Activated CD8-positive, alpha-beta T cell treated with anti-CD3 and anti-CD28 coated beads for 36 hours (primary cell): ENCODE data around the gene TREML2. TPM values are rescaled to one million over a fixed set of nuclear protein-coding genes. Genes with fewer than 3 reads are reported as not detected.

Experiments used
- ATAC-seq: fragments of 200-7000 bp; cut with Tn5 transposase; one replicate; pipeline ENCODE4 v1.10.0; 2021; ENCODE audit warnings: mild to moderate bottlenecking, moderate library complexity
- CTCF ChIA-PET: fragments of 350-600 bp; sonication (Branson Sonifier 250); formaldehyde crosslinking; loops from one replicate; lab custom pipeline; 2021; ENCODE audit warnings: antibody characterized with exemption; lab: Charles Lee
- POLR2A ChIA-PET: fragments of 350-600 bp; sonication (Branson Sonifier 250); formaldehyde crosslinking; loops from one replicate; lab custom pipeline; 2021; ENCODE audit warnings: antibody characterized with exemption; lab: Charles Lee
- DNase-seq: peaks from one replicate; pipeline ENCODE4 v3.0.0-alpha.2; 2020
- H3K27ac Mint-ChIP-seq: one replicate; pipeline ENCODE4 v1.8.0; 2021; ENCODE audit warnings: mild to moderate bottlenecking, mixed read lengths
- H3K27me3 Mint-ChIP-seq: one replicate; pipeline ENCODE4 v1.8.0; 2021; ENCODE audit warnings: mixed read lengths
- H3K36me3 Mint-ChIP-seq: one replicate; pipeline ENCODE4 v1.8.0; 2021; ENCODE audit warnings: low read depth, mixed read lengths
- H3K4me1 Mint-ChIP-seq: one replicate; pipeline ENCODE4 v1.8.0; 2021; ENCODE audit warnings: low read depth, mixed read lengths
- H3K4me3 Mint-ChIP-seq: one replicate; pipeline ENCODE4 v1.8.0; 2021; ENCODE audit warnings: mild to moderate bottlenecking, moderate library complexity, mixed read lengths
- H3K9me3 Mint-ChIP-seq: one replicate; pipeline ENCODE4 v1.8.0; 2021; ENCODE audit warnings: mixed read lengths
- CTCF ChIP-seq: fragments of 200-600 bp; IDR thresholded peaks from one replicate; pipeline ENCODE4 v1.8.0; 2022; ENCODE audit warnings: antibody characterized with exemption, mild to moderate bottlenecking
- intact Hi-C: fragments of 100-400 bp; cut with micrococcal nuclease; formaldehyde crosslinking; loops from one replicate; pipeline ENCODE4 v1.10.0; 2022
- total RNA-seq, 2 experiments: library from RNA; stranded (reverse); gene quantifications; one replicate each; pipeline ENCODE4 v1.2.3, GENCODE V29; 2021

TREML2 gene
- total RNA-seq, 2 experiments from 2014 or later, result 6.9 to 8.2 TPM

GRCh38 chr6:41239467-41240159 lies 38.7 kb upstream of the TREML2 start:
- H3K4me3 Mint-ChIP-seq, result no peak overlapping the region
- no peaks in the 10 kb centered on the region for H3K9me3 Mint-ChIP-seq
- ChIA-PET CTCF (interaction anchor here (1.4 kb wide), 1 partner anchor 10 kb away, joined by 4 read pairs; no protein-coding TSS in a partner anchor), POLR2A (no interaction called here)
- no peak for DNase-seq
- no peak overlapping the region for H3K27ac Mint-ChIP-seq
- H3K4me1 Mint-ChIP-seq, result no peaks in the 10 kb centered on the region
- no peak for TF ChIP-seq CTCF
- peaks cover 16% of the 10 kb centered on the region for H3K27me3 Mint-ChIP-seq
- intact Hi-C loops, result no loop called here
- no peak for ATAC-seq
- H3K36me3 Mint-ChIP-seq, result no peaks in the 10 kb centered on the region

DNA sequence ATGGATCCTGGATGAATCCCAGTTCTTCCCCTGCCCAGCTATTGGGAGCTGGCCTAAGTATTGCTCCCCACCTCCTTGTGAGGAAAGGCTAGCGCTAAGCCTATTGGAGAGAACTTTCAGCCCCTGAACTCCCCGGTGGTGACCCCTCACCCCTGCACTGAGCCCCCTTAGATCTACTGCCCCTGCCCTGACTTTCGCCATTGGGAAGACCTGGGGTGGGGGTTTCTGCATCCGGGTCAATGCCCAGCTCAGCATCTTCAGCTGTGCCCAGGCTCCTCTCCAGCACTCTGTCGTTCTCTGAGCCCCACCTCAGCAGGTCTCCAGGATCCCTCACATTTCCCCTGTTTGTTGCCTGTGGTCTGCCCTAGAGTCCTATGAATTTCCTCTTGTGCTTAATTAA lies 36.2 kb upstream of the TREML2 start:
- ATAC-seq (no peak), DNase-seq (no peak)
- intact Hi-C loops, result no loop called here
- Mint-ChIP-seq H3K4me3 (no peak overlapping the region), H3K27me3 (peaks cover 16% of the 10 kb centered on the region), H3K36me3 (no peaks in the 10 kb centered on the region), H3K4me1 (no peaks in the 10 kb centered on the region), H3K27ac (no peak overlapping the region), H3K9me3 (no peaks in the 10 kb centered on the region)
- TF ChIP-seq CTCF, result no peak
- POLR2A ChIA-PET, result no interaction called here
- CTCF ChIA-PET, result interaction anchor here (1.1 to 2.4 kb wide), 3 partner anchors 18 to 54 kb away, joined by 3 to 8 read pairs (median 3); no protein-coding TSS in a partner anchor

DNA sequence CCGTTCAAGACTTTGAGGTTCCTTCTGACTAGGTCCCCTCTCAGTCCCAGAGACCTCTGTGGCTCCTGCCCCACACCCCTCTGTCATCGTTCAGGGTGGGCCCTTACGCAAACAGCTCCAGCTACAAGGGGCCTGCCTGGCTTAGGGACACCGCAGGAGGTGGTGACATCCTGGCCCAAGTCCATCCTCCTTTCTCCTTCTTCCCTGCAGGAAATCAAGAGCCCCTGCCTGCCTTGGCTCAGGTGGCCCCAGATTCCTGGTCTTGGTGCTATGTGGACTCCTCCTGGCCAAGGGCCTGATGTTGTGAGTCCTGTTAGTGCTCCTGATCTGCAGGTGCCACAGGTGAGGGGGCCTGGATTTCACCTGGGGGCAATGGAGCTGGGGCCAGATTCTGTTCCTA lies 35.3 kb upstream of the TREML2 start:
- intact Hi-C loops, result no loop called here
- TF ChIP-seq CTCF, result no peak
- DNase-seq (no peak), ATAC-seq (no peak)
- no peak overlapping the region for H3K4me3 Mint-ChIP-seq
- CTCF ChIA-PET, result interaction anchor here (1.0 to 2.4 kb wide), 3 partner anchors 24 to 71 kb away, joined by 3 to 8 read pairs (median 5); no protein-coding TSS in a partner anchor
- H3K36me3 Mint-ChIP-seq, result no peaks in the 10 kb centered on the region
- no peaks in the 10 kb centered on the region for H3K4me1 Mint-ChIP-seq
- no peaks in the 10 kb centered on the region for H3K9me3 Mint-ChIP-seq
- no peak overlapping the region for H3K27ac Mint-ChIP-seq
- POLR2A ChIA-PET, result no interaction called here
- peaks cover 14% of the 10 kb centered on the region for H3K27me3 Mint-ChIP-seq

- intact Hi-C loops, result no loop called here
- no peaks in the 10 kb centered on the region for H3K27me3 Mint-ChIP-seq
- CTCF ChIA-PET, result no interaction called here
- H3K9me3 Mint-ChIP-seq, result no peaks in the 10 kb centered on the region
- POLR2A ChIA-PET, result interaction anchor here (0.6 kb wide), 1 partner anchor 92 kb away, joined by 3 read pairs; no protein-coding TSS in a partner anchor
- no peak overlapping the region for H3K4me3 Mint-ChIP-seq
- no peaks in the 10 kb centered on the region for H3K4me1 Mint-ChIP-seq
- H3K27ac Mint-ChIP-seq, result no peak overlapping the region
- DNase-seq (no peak), ATAC-seq (no peak)
- TF ChIP-seq CTCF, result no peak
- no peaks in the 10 kb centered on the region for H3K36me3 Mint-ChIP-seq
These were observed 31.7 kb upstream of the TREML2 start for GRCh38 chr6:41232667-41233066.

DNA sequence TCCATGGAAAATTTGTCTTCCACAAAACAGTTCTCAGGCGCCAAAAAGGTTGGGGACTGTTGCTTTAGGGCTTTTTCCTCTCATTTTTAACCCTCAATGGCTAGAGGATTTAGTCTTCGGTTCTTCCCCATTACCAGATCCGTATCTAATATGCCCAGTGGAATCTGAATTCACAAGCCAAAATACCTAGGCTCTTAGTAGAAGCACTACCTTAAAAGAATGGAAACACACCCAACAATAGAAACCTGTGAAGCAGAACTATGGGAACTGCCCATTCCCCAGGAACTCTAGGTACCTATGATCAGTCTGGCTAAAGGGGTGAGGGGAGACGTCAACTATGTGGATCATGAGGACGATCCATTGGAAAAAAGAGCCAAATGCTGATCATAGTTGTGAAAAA lies 30.3 kb upstream of the TREML2 start:
- H3K27ac Mint-ChIP-seq, result no peak overlapping the region
- no peaks in the 10 kb centered on the region for H3K9me3 Mint-ChIP-seq
- ChIA-PET CTCF (no interaction called here), POLR2A (no interaction called here)
- peaks cover 2% of the 10 kb centered on the region for H3K27me3 Mint-ChIP-seq
- no peaks in the 10 kb centered on the region for H3K4me1 Mint-ChIP-seq
- TF ChIP-seq CTCF, result no peak
- no peak for ATAC-seq
- H3K36me3 Mint-ChIP-seq, result no peaks in the 10 kb centered on the region
- no peak for DNase-seq
- no peak overlapping the region for H3K4me3 Mint-ChIP-seq
- intact Hi-C loops, result no loop called here
